ENCODE data around the gene ROBO4.

Gene ROBO4

DNA sequence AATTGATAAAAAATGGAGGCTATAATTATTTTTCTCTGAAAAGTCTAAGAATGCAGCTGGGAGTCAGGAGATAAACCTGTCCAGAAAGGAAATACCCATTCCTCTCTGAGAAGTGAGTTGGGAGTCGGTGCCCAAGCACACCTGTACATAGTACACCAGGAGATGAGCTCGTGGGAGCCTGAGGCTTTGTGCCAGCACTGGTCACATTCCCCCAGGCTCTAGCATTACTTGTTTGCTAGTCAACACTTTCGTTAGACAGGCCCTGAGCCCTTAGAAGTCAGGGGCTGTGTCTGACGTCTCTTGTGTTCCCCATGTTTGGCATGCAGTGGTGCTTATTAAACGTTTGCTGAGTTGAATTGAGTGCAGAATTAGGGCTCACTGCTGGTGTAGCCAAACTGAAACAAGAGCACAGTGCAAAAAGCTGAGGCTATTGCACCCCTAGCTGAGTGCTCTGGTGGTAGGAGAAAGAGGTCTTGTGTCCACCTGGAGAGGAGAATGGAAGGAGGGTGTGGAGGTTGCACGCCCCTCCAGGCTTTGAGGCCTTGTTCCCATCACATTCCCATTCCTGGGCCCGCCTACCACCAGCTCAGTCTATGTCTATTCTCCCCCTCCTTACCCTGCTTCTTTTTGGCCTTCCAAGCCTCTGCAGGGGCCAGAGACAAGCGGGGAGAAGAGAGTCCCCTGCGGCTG lies 6.8 kb downstream of the ROBO4 start:
- H3K9me2 ChIP-seq (replicated peaks; ENCODE audit: control insufficient read depth, low read length): no peaks in the 10 kb centered on the region
- no peaks in the 10 kb centered on the region for H4K20me1 ChIP-seq (ENCODE audit: control insufficient read depth, insufficient read depth, low read depth, low read length)
- H3F3A ChIP-seq (ENCODE audit: control insufficient read depth, insufficient read depth): no peaks in the 10 kb centered on the region
- no peaks in the 10 kb centered on the region for H3K79me2 ChIP-seq (ENCODE audit: control insufficient read depth, low read length)
- H3K4me1 ChIP-seq (ENCODE audit: control insufficient read depth, low read length): no peaks in the 10 kb centered on the region
- H3K9me3 ChIP-seq (ENCODE audit: control insufficient read depth, insufficient read depth, low read length): no peaks in the 10 kb centered on the region
- H3K4me2 ChIP-seq (ENCODE audit: low read length): no peak overlapping the region
- TF ChIP-seq, protein P1, sequence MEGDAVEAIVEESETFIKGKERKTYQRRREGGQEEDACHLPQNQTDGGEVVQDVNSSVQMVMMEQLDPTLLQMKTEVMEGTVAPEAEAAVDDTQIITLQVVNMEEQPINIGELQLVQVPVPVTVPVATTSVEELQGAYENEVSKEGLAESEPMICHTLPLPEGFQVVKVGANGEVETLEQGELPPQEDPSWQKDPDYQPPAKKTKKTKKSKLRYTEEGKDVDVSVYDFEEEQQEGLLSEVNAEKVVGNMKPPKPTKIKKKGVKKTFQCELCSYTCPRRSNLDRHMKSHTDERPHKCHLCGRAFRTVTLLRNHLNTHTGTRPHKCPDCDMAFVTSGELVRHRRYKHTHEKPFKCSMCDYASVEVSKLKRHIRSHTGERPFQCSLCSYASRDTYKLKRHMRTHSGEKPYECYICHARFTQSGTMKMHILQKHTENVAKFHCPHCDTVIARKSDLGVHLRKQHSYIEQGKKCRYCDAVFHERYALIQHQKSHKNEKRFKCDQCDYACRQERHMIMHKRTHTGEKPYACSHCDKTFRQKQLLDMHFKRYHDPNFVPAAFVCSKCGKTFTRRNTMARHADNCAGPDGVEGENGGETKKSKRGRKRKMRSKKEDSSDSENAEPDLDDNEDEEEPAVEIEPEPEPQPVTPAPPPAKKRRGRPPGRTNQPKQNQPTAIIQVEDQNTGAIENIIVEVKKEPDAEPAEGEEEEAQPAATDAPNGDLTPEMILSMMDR (IDR thresholded peaks at IDR 0.05; ENCODE audit: low read depth, low read length, poor library complexity, severe bottlenecking): no peak
- TF ChIP-seq EZH2phosphoT487 (IDR thresholded peaks at IDR 0.05; ENCODE audit: borderline replicate concordance, low read length): no peak
- no peaks in the 10 kb centered on the region for H3K36me3 ChIP-seq (ENCODE audit: control insufficient read depth, low read length)
- no peak overlapping the region for H3K4me3 ChIP-seq (ENCODE audit: low read length)
- peaks cover 6% of the 10 kb centered on the region; the same call in 1 of the 2 replicates for H3K27me3 ChIP-seq (ENCODE audit: control insufficient read depth, low read length)
- no peak overlapping the region for H3K27ac ChIP-seq (ENCODE audit: low read depth, low read length)

- no peaks in the 10 kb centered on the region for H3K9me2 ChIP-seq (replicated peaks; ENCODE audit: control insufficient read depth, low read length)
- H3K79me2 ChIP-seq (ENCODE audit: control insufficient read depth, low read length): no peaks in the 10 kb centered on the region
- no peaks in the 10 kb centered on the region for H3K4me1 ChIP-seq (ENCODE audit: control insufficient read depth, low read length)
- H3F3A ChIP-seq (ENCODE audit: control insufficient read depth, insufficient read depth): no peaks in the 10 kb centered on the region
- H3K9me3 ChIP-seq (ENCODE audit: control insufficient read depth, insufficient read depth, low read length): no peaks in the 10 kb centered on the region
- H4K20me1 ChIP-seq (ENCODE audit: control insufficient read depth, insufficient read depth, low read depth, low read length): no peaks in the 10 kb centered on the region
- no peak overlapping the region for H3K4me2 ChIP-seq (ENCODE audit: low read length)
- TF ChIP-seq, protein P1 (IDR thresholded peaks at IDR 0.05; ENCODE audit: low read depth, low read length, poor library complexity, severe bottlenecking): no peak
- no peak for TF ChIP-seq EZH2phosphoT487 (IDR thresholded peaks at IDR 0.05; ENCODE audit: borderline replicate concordance, low read length)
- H3K27ac ChIP-seq (ENCODE audit: low read depth, low read length): no peak overlapping the region
- no peaks in the 10 kb centered on the region for H3K36me3 ChIP-seq (ENCODE audit: control insufficient read depth, low read length)
- peaks cover 6% of the 10 kb centered on the region; the same call in 1 of the 2 replicates for H3K27me3 ChIP-seq (ENCODE audit: control insufficient read depth, low read length)
- no peak overlapping the region for H3K4me3 ChIP-seq (ENCODE audit: low read length)
Measured at GRCh38 chr11:124890151-124890550, 7.5 kb downstream of the ROBO4 start.

GRCh38 chr11:124889191-124890091 lies 8.2 kb downstream of the ROBO4 start:
- Histone ChIP-seq H3K79me2 (ENCODE audit: control insufficient read depth, low read length) (no peaks in the 10 kb centered on the region), H3K27ac (ENCODE audit: low read depth, low read length) (no peak overlapping the region), H3K4me2 (ENCODE audit: low read length) (no peak overlapping the region), H3F3A (ENCODE audit: control insufficient read depth, insufficient read depth) (no peaks in the 10 kb centered on the region), H3K4me1 (ENCODE audit: control insufficient read depth, low read length) (no peaks in the 10 kb centered on the region), H3K9me3 (ENCODE audit: control insufficient read depth, insufficient read depth, low read length) (no peaks in the 10 kb centered on the region), H3K4me3 (ENCODE audit: low read length) (no peak overlapping the region), H3K9me2 (replicated peaks; ENCODE audit: control insufficient read depth, low read length) (no peaks in the 10 kb centered on the region), H3K27me3 (ENCODE audit: control insufficient read depth, low read length) (peaks cover 12% of the 10 kb centered on the region), H3K36me3 (ENCODE audit: control insufficient read depth, low read length) (no peaks in the 10 kb centered on the region), H4K20me1 (ENCODE audit: control insufficient read depth, insufficient read depth, low read depth, low read length) (no peaks in the 10 kb centered on the region)
- TF ChIP-seq, protein P1 (IDR thresholded peaks at IDR 0.05; ENCODE audit: low read depth, low read length, poor library complexity, severe bottlenecking): no peak
- TF ChIP-seq EZH2phosphoT487 (IDR thresholded peaks at IDR 0.05; ENCODE audit: borderline replicate concordance, low read length): no peak
